ENCODE measurements around the gene BOK.

BOK gene

GRCh38 chr2:241540401-241540770 is 18.2 kb upstream of the BOK start:
- no peak for TF ChIP-seq CTCF (IDR thresholded peaks at IDR 0.05; ENCODE audit: borderline replicate concordance, insufficient read depth, low read depth, low read length)
- no peak overlapping the region for H3K4me3 ChIP-seq (ENCODE audit: low read depth, low read length)

- TF ChIP-seq CTCF (IDR thresholded peaks at IDR 0.05; ENCODE audit: borderline replicate concordance, insufficient read depth, low read depth, low read length), result no peak
- no peak overlapping the region for H3K4me3 ChIP-seq (ENCODE audit: low read depth, low read length)
These were observed 17.6 kb upstream of the BOK start for GRCh38 chr2:241540771-241541561.

- no peak overlapping the region for H3K4me3 ChIP-seq (ENCODE audit: low read depth, low read length)
- no peak for TF ChIP-seq CTCF (IDR thresholded peaks at IDR 0.05; ENCODE audit: borderline replicate concordance, insufficient read depth, low read depth, low read length)
These were observed 16.8 kb upstream of the BOK start for GRCh38 chr2:241541564-241542277.

GRCh38 chr2:241542278-241542605 is 16.3 kb upstream of the BOK start:
- H3K4me3 ChIP-seq (ENCODE audit: low read depth, low read length), result no peak overlapping the region
- no peak for TF ChIP-seq CTCF (IDR thresholded peaks at IDR 0.05; ENCODE audit: borderline replicate concordance, insufficient read depth, low read depth, low read length)

GRCh38 chr2:241545106-241545505 is 13.4 kb upstream of the BOK start:
- no peak overlapping the region for H3K4me3 ChIP-seq (ENCODE audit: low read depth, low read length)
- TF ChIP-seq CTCF (IDR thresholded peaks at IDR 0.05; ENCODE audit: borderline replicate concordance, insufficient read depth, low read depth, low read length), result no peak

GRCh38 chr2:241545523-241546473 is 12.7 kb upstream of the BOK start:
- TF ChIP-seq CTCF (IDR thresholded peaks at IDR 0.05; ENCODE audit: borderline replicate concordance, insufficient read depth, low read depth, low read length), result no peak
- H3K4me3 ChIP-seq (ENCODE audit: low read depth, low read length), result no peak overlapping the region
